Activated naive CD4-positive, alpha-beta T cell treated with anti-CD3 and anti-CD28 coated beads, Interleukin-2, amount 50 U/mL, for 72 hours (primary cell): Measurements from ENCODE around the gene DHX16. TPM values are rescaled to one million over a fixed set of nuclear protein-coding genes. Genes with fewer than 3 reads are reported as not detected.
"Not testable (repeated sequence)": the region's sequence is repeated elsewhere in the genome, so short reads cannot be mapped to it uniquely, and the experiment has no call there.

ENCODE experiments used
- ATAC-seq, 2 donors: fragments of 150-1000 bp; cut with Tn5 transposase; 2 replicates each; pipeline ENCODE4 v1.10.0; 2021; ENCODE audit warnings: mild to moderate bottlenecking in 2 of 2, moderate library complexity in 2 of 2
- DNase-seq, 2 donors: peaks; one replicate each; pipeline ENCODE4 v3.0.0; 2021 to 2022; ENCODE audit warnings: low spot score in 2 of 2
- H3K27ac Mint-ChIP-seq, 2 donors: one replicate each; pipeline ENCODE4 v1.8.0; 2022; ENCODE audit warnings: mild to moderate bottlenecking in 2 of 2, mixed read lengths in 2 of 2
- H3K36me3 Mint-ChIP-seq, 2 donors: one replicate each; pipeline ENCODE4 v1.8.0; 2022; ENCODE audit warnings: mixed read lengths in 2 of 2
- H3K9me3 Mint-ChIP-seq, 2 donors: one replicate each; pipeline ENCODE4 v1.8.0; 2022; ENCODE audit warnings: mixed read lengths in 2 of 2
- total RNA-seq, 2 donors: library from RNA; stranded (reverse); gene quantifications; one replicate each; pipeline ENCODE4 v1.2.3, GENCODE V29; 2022

The DHX16 gene
- 10 to 100 TPM; 31.7 to 37.5 TPM for total RNA-seq

DNA sequence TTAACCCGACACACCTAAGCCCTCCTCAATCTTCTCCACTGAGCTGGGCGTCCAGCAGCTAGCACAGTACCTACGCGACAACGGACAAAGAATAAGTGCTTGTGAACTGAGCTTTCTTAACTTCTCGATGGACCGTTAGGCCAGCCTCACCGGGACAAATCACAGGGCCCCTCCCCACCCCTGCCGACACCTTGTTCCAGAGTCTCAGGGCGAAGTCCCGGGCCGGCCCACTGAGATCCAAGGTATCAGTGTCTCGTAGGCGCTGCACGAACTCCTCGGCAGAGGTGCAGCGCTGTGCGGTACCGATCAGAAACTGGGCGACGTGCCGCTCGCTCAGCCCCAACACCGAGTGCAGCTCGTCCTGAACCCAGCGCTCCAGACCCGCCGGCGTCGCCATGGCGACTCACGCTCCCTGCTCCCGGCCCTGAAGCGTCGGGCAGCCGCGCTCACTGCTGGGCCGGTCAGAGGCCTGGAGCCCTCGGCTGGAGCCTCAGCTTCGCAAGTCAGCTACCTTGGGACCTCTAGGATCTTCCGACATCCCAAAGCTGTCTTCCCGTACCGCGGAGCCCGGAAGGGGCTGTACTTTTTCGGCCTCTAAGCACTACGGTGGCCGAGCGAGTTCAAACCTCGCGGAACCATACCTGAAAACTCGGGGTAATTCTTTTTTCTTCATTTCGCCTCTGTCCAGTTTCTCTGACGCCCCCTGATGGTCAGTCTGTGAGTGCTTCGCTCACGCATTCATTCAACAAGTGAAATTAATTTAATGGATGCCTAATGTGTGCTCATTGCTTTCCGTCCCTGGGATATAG is at the start of gene DHX16:
Gene DHX16 (minus strand): TSS at position 562 of the 809 bp plus-strand sequence. CDS start 165 bp downstream, at position 397.
- peak; percentile 79 to 83 for ATAC-seq
- peak; percentile 91 to 93 for DNase-seq
- Mint-ChIP-seq H3K27ac (peak within 1 kb of the TSS; percentile 83 to 86), H3K9me3 (no peaks in the 10 kb centered on the region), H3K36me3 (peaks cover 12 to 19% of the 10 kb centered on the region in 2 donors)

DNA sequence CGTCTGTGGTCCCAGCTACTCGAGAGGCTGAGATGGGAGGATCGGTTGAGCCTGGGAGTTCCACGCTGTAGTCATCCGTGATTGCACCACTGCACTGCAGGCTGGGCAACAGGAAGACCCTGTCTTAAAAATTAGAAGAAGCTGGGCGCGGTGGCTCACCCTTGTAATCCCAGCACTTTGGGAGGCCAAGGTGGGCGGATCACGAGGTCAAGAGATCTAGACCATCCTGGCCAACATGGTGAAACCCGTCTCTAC is 49.1 kb upstream of the DHX16 start:
- ATAC-seq, H3K9me3 Mint-ChIP-seq, DNase-seq: not testable (repeated sequence)
- H3K36me3 Mint-ChIP-seq: peaks cover 63 to 65% of the 10 kb centered on the region in 2 donors
- H3K27ac Mint-ChIP-seq: peak overlapping the region; percentile 93 to 97

DNA sequence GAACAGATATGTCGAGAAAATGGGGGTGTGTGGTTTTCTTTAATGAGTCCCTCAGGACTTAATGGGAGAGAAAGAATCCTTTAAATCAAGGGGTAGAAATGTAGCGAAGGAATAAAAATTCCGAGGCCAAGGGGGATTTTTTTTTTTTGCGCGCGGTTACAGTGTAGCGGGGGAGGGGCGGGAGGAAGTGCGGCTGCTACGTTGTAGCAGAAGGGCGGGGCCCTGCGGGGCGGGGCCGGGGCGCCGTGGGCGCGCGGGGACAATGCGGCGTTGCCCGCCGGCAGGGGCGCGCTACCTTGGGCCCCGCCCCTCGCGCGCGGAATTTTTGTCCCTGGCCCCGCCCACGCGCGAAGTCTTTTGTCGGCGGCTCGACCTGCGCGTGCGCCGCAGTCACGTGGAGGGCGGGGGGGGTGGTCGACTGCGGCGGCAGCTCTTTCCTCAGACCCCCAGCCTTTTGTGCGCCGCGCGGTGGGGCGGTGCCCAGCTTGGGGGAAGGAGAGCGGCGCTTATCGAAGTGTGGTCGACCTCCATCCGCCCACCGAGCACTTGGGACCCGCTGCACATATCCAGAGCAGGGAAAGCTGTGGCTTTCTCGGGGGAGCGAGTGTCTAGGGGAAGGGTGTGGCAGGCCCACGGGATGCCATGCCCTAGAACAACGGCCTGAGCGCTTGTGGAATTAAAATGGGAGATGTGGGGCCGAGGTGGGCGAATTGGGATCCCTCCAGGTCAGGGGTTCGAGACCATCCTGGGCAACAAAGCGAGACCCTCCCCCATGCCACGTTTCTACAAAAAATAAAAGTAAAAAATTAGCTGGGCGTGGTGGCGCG is 48.6 kb upstream of the DHX16 start:
- DNase-seq: peak; percentile 92 to 98
- Mint-ChIP-seq H3K9me3 (peaks cover 0 to 3% of the 10 kb centered on the region in 2 donors), H3K27ac (peak overlapping the region; percentile 93 to 97), H3K36me3 (peaks cover 68 to 70% of the 10 kb centered on the region in 2 donors)
- ATAC-seq: peak; percentile 19 to 42

DNA sequence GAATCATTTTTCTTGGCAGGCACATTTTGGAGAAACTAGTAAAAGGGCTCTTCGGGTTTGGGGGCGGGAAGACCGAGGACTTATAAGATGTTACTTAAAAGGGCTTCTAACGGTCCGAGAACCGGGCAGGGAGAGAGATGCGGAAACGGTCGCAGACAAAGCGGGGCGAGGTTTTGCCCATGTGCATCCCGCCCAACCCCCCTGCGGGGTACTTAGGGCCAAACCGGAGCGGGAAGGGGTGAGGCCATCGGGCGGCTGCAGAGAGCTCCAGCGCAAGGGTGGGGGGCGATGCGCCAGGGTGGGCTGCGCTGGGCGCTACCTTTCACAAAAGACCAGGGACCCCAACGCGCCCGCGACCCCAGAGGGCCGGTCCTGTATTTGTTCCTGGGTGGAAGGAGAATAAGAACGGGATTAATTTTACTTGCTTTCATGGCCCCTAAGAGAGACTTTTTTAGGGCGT is 48.0 kb upstream of the DHX16 start:
- DNase-seq: peak in 1 of 2 donors; percentile 67
- no peak for ATAC-seq
- peak overlapping the region; percentile 93 to 97 for H3K27ac Mint-ChIP-seq
- peaks cover 75 to 76% of the 10 kb centered on the region in 2 donors for H3K36me3 Mint-ChIP-seq
- H3K9me3 Mint-ChIP-seq: peaks cover 0 to 3% of the 10 kb centered on the region in 2 donors

DNA sequence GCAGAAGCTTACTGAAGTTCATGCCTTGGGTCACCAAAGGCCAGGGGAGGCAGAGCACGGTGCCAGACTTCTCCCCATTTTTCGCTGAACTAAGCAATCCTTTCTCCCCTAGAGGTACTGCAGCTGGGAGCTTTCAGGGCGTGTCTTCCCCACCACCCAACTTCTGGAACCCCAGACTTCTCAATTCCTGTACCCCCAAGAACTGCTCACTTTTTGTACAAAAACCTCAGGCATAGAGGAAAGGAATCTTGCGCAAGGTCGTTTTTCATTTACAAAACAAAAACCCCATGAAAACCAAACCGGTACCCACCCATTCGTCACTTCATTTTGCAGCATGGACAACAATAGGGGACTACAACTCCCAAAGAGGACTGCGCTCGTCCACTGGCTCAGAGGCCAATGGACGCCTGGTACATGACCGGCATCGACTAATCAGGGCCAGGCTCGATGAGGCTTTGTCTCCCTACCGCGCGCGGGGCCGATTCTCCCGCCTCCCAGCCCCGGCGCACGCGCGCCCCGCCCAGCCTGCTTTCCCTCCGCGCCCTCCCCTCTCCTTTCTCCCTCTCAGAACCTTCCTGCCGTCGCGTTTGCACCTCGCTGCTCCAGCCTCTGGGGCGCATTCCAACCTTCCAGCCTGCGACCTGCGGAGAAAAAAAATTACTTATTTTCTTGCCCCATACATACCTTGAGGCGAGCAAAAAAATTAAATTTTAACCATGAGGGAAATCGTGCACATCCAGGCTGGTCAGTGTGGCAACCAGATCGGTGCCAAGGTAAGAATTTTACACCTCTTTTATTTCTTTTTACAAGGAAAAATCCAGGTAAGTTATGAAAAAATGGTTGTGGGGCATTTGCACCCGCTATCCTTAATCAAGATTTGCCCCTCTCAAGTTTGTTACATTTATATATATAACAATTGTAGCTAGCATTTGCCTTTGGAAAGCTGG is 47.3 kb upstream of the DHX16 start, which contains the start of gene TUBB:
Gene TUBB (plus strand): TSS at position 562 of the 947 bp plus-strand sequence. CDS start 155 bp downstream, at position 717.
- ATAC-seq (peak; percentile 63 to 69), DNase-seq (peak; percentile 93 to 94)
- Mint-ChIP-seq H3K36me3 (peaks cover 76 to 77% of the 10 kb centered on the region in 2 donors), H3K27ac (peak within 1 kb of the TSS; percentile 93 to 97), H3K9me3 (peaks cover 0 to 3% of the 10 kb centered on the region in 2 donors)

DNA sequence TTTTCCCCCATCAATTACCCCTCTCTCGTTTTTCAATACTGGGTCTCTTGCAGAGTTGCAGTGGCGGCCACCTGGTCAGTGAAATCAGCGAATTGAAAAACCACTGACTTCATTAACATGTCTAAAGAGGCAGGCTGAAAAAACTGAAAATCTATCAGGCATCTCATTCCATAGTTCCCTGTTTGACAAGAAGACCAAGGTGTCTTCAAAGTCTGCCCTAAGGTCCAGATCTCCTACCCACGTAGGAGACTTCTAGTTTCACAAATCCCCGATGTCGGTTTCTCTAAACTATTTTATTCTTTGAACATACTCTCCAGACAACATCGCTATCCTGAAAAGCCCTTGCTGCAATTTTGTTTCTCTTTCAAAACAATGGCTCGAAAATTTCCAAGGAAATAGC is 46.5 kb upstream of the DHX16 start:
- peaks cover 76% of the 10 kb centered on the region in 2 donors for H3K36me3 Mint-ChIP-seq
- no peak for ATAC-seq
- peaks cover 0 to 3% of the 10 kb centered on the region in 2 donors for H3K9me3 Mint-ChIP-seq
- DNase-seq: no peak
- H3K27ac Mint-ChIP-seq: peak overlapping the region; percentile 93 to 97

DNA sequence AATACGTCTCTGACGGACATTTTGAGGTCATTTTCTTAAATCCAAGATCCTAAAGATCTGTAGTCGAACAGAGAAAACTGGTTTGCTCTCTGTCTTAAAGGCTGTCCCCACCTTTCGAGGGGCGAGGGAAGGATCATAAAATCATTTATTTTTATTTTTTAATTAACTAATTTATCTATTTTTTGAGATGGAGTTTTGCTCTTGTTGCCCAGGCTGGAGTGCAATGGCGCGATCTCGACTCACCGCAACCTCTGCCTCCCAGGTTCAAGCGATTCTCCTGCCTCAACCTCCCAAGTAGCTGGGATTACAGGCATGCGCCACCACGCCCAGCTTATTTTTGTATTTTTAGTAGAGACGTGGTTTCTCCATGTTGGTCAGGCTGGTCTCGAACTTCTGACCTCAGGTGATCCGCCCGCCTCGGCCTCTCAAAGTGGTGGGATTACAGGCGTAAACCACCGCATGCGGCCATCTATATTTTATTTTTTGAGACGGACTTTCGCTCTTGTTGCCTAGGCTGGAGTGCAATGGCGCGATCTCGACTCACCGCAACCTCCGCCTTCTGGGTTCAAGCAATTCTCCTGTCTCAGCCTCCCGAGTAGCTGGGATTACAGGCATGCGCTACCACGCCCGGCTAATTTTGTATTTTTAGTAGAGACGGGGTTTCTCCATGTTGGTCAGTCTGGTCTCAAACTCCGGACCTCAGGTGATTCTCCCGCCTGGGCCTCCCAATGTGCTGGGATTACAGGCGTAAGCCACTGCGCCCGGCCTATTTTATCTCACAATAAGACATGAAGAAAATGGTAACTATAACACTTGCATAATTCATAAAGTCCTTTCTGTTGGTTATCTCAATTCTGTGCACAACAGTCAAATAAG is 45.3 kb upstream of the DHX16 start:
- not testable (repeated sequence) for ATAC-seq

DNA sequence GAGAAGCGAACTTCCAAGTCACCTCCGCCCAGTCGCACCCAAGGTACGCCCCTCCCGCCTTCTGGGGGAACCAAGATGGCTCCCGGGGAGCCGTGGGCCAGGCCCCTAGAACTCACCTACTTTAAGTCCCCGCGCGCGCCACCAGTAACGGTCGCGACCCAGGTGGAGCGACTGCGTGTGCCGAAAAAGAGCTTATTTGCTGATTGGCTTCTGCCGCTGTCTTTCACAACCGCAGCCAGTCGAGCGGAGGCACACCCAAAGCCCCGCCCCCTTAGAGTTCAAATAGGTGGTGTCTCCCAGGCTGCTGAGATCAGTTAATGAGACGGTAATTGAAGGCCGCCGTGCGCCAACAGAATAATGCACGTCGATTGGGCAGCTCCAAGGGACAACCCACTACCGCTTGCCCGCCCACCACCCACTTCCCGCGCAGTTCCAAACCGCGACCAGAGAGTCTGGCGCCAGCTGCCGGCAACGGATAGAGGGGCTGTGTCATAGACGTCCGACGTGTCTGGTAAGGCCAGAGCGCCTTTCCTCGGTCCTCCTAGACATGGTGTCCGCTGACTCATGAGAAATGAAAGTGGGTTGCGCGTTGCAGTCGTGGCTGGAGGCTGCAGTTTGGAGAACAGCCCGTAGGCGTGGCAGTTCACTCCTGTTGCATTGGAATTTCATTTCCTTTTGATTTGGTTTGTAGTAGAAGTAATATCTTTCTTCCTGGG is 44.5 kb upstream of the DHX16 start, which contains the start of gene MDC1:
Gene MDC1 (minus strand): TSS at position 153 of the 716 bp plus-strand sequence. CDS start 2,106 bp downstream, outside the sequence.
- peaks cover 0 to 3% of the 10 kb centered on the region in 2 donors for H3K9me3 Mint-ChIP-seq
- ATAC-seq (peak; percentile 81 to 83), DNase-seq (peak; percentile 97 to 100)
- H3K27ac Mint-ChIP-seq: peak within 1 kb of the TSS; percentile 94 to 99
- peaks cover 69 to 70% of the 10 kb centered on the region in 2 donors for H3K36me3 Mint-ChIP-seq

More for the DNA sequence above, 45.3 kb upstream of the DHX16 start:
- Mint-ChIP-seq H3K27ac (peak overlapping the region; percentile 77 to 94), H3K36me3 (peaks cover 69 to 70% of the 10 kb centered on the region in 2 donors)
- not testable (repeated sequence) for H3K9me3 Mint-ChIP-seq, DNase-seq

DNA sequence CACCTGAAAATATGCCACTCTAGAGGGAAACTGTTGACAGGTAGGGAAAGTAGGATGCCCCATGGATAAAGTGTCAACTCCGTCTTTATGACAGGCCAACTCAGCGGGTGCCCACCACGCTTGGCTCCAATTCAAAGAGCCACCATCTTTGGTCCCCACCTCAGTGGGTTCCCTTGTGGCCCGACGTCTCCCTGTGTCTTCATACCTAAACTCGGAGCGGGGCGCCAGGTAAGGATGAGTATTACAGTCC is 44.0 kb upstream of the DHX16 start:
- Mint-ChIP-seq H3K27ac (peak overlapping the region; percentile 94 to 99), H3K36me3 (peaks cover 68 to 70% of the 10 kb centered on the region in 2 donors), H3K9me3 (peaks cover 0 to 3% of the 10 kb centered on the region in 2 donors)
- ATAC-seq: no peak
- DNase-seq: no peak

DNA sequence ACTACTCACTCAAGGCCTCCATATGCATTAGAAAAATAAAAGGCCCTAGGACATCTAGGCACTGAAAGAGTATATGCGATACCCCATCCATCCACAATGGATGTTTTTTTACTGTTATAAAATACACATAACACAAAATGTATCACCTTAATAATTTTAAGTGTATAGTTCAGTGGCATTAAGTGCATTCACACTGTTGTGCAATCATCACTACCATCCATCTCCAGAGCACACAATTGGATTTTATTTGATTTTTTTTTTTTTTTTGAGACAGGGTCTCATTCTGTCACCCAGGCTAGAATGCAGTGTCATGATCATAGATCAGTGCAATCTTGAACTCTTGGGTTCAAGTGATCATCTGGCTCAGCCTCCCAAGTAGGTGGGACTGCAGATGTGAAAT is 41.5 kb upstream of the DHX16 start:
- peaks cover 55 to 60% of the 10 kb centered on the region in 2 donors for H3K36me3 Mint-ChIP-seq
- no peak overlapping the region for H3K27ac Mint-ChIP-seq
- no peak for DNase-seq
- peaks cover 0 to 3% of the 10 kb centered on the region in 2 donors for H3K9me3 Mint-ChIP-seq
- ATAC-seq: no peak

DNA sequence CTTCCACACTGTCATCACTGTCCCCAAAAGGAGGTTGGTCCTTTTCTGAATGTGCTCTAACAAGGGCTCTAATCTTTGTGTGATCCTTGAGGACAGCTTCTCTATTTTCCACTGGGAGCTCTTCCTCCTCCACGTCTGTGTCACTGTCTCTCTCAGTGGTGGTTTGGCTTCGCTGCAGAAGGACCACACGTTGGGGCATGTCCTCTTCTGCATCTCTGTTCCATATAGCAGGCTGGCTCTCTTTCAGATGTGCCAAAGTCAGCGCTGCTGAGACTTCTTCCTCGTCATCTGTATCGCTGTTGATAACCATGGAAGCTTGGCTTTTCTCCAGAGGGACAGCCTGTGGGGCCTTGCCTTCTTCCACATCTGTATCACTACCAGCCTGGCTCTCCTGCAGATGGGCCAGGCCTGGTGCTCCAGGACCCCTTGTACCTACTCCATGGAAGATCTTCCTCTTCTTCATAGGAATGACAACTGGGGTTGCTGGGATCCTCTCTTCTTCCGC is 39.7 kb upstream of the DHX16 start:
- H3K27ac Mint-ChIP-seq: peak overlapping the region; percentile 12 to 49
- no peak for ATAC-seq
- peaks cover 0 to 3% of the 10 kb centered on the region in 2 donors for H3K9me3 Mint-ChIP-seq

DNA sequence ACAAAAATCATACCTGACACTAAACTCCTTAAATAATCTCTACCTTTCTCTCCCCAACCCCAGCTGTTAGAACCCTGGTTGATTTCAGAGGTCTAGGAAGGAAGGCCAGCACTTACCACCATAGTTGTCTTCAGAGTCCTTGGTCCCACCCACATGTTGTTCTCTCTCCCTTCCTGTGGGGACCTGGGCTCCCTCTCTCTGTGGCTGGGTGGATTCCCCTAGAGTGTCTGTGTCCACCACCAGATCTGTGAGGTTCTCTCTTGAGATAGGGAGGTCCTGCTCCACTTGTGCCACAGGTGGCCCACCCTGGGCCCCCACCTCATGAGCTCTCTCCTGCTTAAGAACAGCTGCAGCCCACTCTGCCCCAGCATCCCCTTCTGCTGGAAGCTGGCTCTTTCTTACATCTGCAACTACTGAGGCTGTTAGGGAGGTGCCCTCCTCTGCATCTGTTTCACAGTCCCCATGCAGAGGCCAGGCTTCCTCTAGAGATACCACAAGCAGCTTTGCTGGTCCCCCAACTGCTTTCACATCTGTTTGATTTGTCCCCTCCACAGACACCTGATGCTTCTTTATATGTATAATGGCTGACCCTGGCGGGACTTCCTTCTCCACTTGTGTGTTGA is 39.1 kb upstream of the DHX16 start:
- DNase-seq (no peak), ATAC-seq (peak; percentile 22 to 67)
- Mint-ChIP-seq H3K36me3 (peaks cover 56 to 57% of the 10 kb centered on the region in 2 donors), H3K9me3 (peaks cover 0 to 3% of the 10 kb centered on the region in 2 donors), H3K27ac (peak overlapping the region; percentile 22 to 49)

More for the DNA sequence above, 39.7 kb upstream of the DHX16 start:
- no peak for DNase-seq
- H3K36me3 Mint-ChIP-seq: peaks cover 61 to 62% of the 10 kb centered on the region in 2 donors

DNA sequence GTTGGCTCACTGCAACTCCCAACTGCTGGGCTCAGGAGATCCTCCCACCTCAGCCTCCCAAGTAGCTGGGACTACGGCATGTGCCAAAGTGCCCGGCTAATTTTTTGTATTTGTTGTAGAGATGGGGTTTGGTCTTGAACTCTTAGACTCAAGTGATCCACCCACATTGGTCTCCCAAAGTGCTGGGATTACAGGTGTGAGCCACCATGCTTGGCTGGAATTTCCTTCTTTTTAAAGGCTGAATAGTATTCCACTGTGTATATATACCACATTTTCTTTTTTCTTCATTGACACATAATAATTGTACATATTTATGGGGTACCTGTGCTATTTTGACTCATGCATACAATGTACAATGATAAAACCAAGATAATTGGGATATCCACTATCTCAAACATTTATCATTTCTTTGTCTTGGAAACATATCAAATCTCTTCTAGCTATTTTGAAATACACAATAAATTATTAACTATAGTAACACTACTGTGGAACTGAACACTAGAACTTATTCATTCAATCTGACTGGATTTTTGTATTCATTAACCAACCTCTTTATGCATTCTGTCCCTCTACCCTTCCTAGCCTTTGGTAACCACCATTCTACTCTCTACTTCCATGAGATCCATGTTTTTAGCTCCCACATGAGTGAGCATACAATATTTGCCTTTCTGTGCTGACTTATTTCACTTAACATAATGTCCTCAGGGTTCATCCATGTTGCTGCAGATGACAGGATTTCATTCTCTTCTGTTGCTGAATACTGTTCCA is 36.5 kb upstream of the DHX16 start:
- H3K9me3 Mint-ChIP-seq: no peaks in the 10 kb centered on the region
- no peak for ATAC-seq
- no peak overlapping the region for H3K27ac Mint-ChIP-seq
- peaks cover 36 to 44% of the 10 kb centered on the region in 2 donors for H3K36me3 Mint-ChIP-seq
- DNase-seq: no peak
